Measurements from ENCODE around the gene CFAP126. TPM values are rescaled to one million over a fixed set of nuclear protein-coding genes. Genes with fewer than 3 reads are reported as not detected.

CFAP126 gene
- total RNA-seq, 1 experiment from 2014 or later = not detected

DNA sequence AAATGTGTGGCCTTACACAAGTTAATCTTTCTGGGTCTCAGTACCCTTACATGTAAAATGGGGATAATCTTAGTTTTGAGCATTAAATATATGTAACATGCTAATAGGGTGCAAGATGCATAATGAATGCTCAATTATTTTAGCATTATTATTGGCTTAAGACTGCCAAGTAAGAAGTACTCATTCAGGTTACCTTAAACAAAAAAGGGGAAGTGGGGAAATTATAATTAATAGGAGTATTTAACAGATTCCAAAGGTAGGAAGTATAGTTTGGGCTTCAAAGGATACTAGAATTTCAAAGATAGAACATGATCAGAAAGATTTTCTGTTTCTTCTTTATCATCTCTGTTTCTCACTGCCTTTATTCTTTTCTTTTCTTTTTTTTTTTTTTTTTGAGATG is 5.8 kb upstream of the CFAP126 start:
- Histone ChIP-seq H2BK20ac (ENCODE audit: low read depth, low read length, poor library complexity, severe bottlenecking) (no peak overlapping the region), H2AFZ (ENCODE audit: low read length) (no peak overlapping the region), H4K5ac (ENCODE audit: insufficient read length, low read depth, low read length) (no peak overlapping the region), H3K18ac (ENCODE audit: insufficient read length, low read depth, low read length) (no peak overlapping the region), H4K91ac (ENCODE audit: insufficient read length, low read depth, low read length) (no peak overlapping the region), H2BK5ac (ENCODE audit: insufficient read length, low read length) (no peak overlapping the region), H3K27me3 (ENCODE audit: insufficient read depth, low read length) (no peaks in the 10 kb centered on the region), H3K14ac (ENCODE audit: insufficient read depth, low read length) (no peak overlapping the region), H3K9me3 (ENCODE audit: control insufficient read depth, low read depth, low read length) (no peaks in the 10 kb centered on the region), H2BK12ac (ENCODE audit: insufficient read length, low read depth, low read length) (no peak overlapping the region), H3K79me2 (ENCODE audit: insufficient read depth, low read length) (no peaks in the 10 kb centered on the region; the same call in 1 of the 2 replicates), H3K4ac (ENCODE audit: low read depth, low read length) (no peak overlapping the region), H4K20me1 (ENCODE audit: control insufficient read depth, insufficient read depth, insufficient read length) (no peaks in the 10 kb centered on the region), H3K23me2 (ENCODE audit: insufficient read length, low read depth, low read length, poor library complexity, severe bottlenecking) (no peaks in the 10 kb centered on the region), H3K4me1 (ENCODE audit: insufficient read depth, low read length) (no peaks in the 10 kb centered on the region), H2BK120ac (ENCODE audit: low read depth, low read length, poor library complexity, severe bottlenecking) (no peak overlapping the region), H3K56ac (ENCODE audit: insufficient read length, low read depth, low read length) (no peak overlapping the region), H3K4me2 (ENCODE audit: insufficient read depth, insufficient read length, low read length) (no peak overlapping the region), H3K79me1 (ENCODE audit: insufficient read depth, low read depth, low read length, poor library complexity, severe bottlenecking) (no peaks in the 10 kb centered on the region), H2BK15ac (ENCODE audit: low read depth, low read length) (no peak overlapping the region), H3K9ac (ENCODE audit: extremely low read depth, insufficient read length, low read length) (no peak overlapping the region), H3K23ac (ENCODE audit: insufficient read length, low read depth, low read length) (no peak overlapping the region), H4K8ac (replicated peaks; ENCODE audit: insufficient read length, low read depth, low read length) (no peak overlapping the region), H2AK5ac (ENCODE audit: insufficient read length, low read length) (no peak overlapping the region), H3K27ac (ENCODE audit: insufficient read length, low read depth, low read length) (no peak overlapping the region), H3T11ph (ENCODE audit: low read length) (no peak overlapping the region)
- Mint-ChIP-seq H3K27ac (no peak overlapping the region), H3K9me3 (no peaks in the 10 kb centered on the region), H3K4me3 (no peak overlapping the region), H3K27me3 (ENCODE audit: low read depth) (no peaks in the 10 kb centered on the region), H3K4me1 (peaks cover 0 to 2% of the 10 kb centered on the region in 2 experiments; a peak in 1 of 4 replicates), H3K36me3 (ENCODE audit: insufficient read depth in 1 of 3, low read depth in 3 of 3) (no peaks in the 10 kb centered on the region)
- TF ChIP-seq, protein P1, sequence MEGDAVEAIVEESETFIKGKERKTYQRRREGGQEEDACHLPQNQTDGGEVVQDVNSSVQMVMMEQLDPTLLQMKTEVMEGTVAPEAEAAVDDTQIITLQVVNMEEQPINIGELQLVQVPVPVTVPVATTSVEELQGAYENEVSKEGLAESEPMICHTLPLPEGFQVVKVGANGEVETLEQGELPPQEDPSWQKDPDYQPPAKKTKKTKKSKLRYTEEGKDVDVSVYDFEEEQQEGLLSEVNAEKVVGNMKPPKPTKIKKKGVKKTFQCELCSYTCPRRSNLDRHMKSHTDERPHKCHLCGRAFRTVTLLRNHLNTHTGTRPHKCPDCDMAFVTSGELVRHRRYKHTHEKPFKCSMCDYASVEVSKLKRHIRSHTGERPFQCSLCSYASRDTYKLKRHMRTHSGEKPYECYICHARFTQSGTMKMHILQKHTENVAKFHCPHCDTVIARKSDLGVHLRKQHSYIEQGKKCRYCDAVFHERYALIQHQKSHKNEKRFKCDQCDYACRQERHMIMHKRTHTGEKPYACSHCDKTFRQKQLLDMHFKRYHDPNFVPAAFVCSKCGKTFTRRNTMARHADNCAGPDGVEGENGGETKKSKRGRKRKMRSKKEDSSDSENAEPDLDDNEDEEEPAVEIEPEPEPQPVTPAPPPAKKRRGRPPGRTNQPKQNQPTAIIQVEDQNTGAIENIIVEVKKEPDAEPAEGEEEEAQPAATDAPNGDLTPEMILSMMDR (conservative IDR thresholded peaks at IDR 0.05) = no peak
- no peak for DNase-seq

Measured in H9 (cell line).